ENCODE results near the gene RADIL. TPM values are rescaled to one million over a fixed set of nuclear protein-coding genes. Genes with fewer than 3 reads are reported as not detected.

The RADIL gene
- total and polyA plus RNA-seq, 2 of the 13 experiments (the other 11 are each of a cell fraction or from before 2014, with no cell fraction given) = 0.05 to 0.09 TPM

GRCh38 chr7:4763794-4764185 lies 119.7 kb downstream of the RADIL start (continued):
- no peak for TF ChIP-seq SRY (CRISPR knock-in tag; IDR thresholded peaks at IDR 0.05)
- TF ChIP-seq POLR2A (IDR thresholded peaks at IDR 0.05; ENCODE audit: insufficient read depth in 1 of 2, low read depth in 2 of 2, low read length in 2 of 2) = 0 out of 4 replicates have a peak, but pooled peaks of 1 of the 2 experiments have one; percentile 10
- no peak for TF ChIP-seq PAF1 (CRISPR knock-in tag; IDR thresholded peaks at IDR 0.05)
- no peak for TF ChIP-seq HBP1 (CRISPR knock-in tag; IDR thresholded peaks at IDR 0.05; ENCODE audit: low read depth)
- TF ChIP-seq CENPX (CRISPR knock-in tag; IDR thresholded peaks at IDR 0.05) = no peak
- TF ChIP-seq AGO2 (optimal IDR thresholded peaks at IDR 0.05; ENCODE audit: low read depth, low read length) = peak; percentile 3

- FAIRE-seq = no peak
- CTCF ChIA-PET (ENCODE audit: low intra/inter-chr PET ratio, low total read pairs) = no interaction called here
- WGBS (ENCODE audit: low lambda C conversion rate) = 97% methylated on average over 29 of the region's 32 CpGs
Measured at GRCh38 chr7:4763091-4763793, 120.3 kb downstream of the RADIL start.

More at GRCh38 chr7:4763091-4763793, 120.3 kb downstream of the RADIL start:
- no TSS peak for BruUV-seq (replicated peaks)
- Histone ChIP-seq H2AFZ (ENCODE audit: low read length) (no peak overlapping the region), H3K27me3 (ENCODE audit: control insufficient read depth in 1 of 2, insufficient read depth in 2 of 2, low read length in 2 of 2) (no peaks in the 10 kb centered on the region), H4K20me1 (ENCODE audit: insufficient read depth, low read length) (no peaks in the 10 kb centered on the region), H3K27ac (ENCODE audit: extremely low read length, insufficient read depth, low read length) (no peak overlapping the region), H3K9me3 (ENCODE audit: low read length) (no peaks in the 10 kb centered on the region), H3K4me2 (ENCODE audit: low read depth, low read length) (no peak overlapping the region), H3K9ac (ENCODE audit: insufficient read depth, low read depth, low read length) (no peak overlapping the region), H3K79me2 (ENCODE audit: insufficient read depth, low read length) (no peaks in the 10 kb centered on the region), H3K4me1 (ENCODE audit: insufficient read depth, low read length) (no peaks in the 10 kb centered on the region), H3K4me3 (replicated peaks in 1 of 3; ENCODE audit: insufficient read depth in 1 of 3, low read depth in 2 of 3, low read length in 3 of 3) (no peak overlapping the region), H3K36me3 (replicated peaks in 1 of 2; ENCODE audit: control insufficient read depth in 1 of 2, insufficient read depth in 2 of 2, low read length in 2 of 2) (peaks cover 10 to 53% of the 10 kb centered on the region in 2 experiments)
- no peak for DNase-seq (ENCODE audit: low spot score)
- in situ Hi-C loops (cut with HindIII; ENCODE audit: extremely low pct_ligation_motif_present, low pct_unique_long_range_greater_than_20kb) = loop anchor here (25.0 kb wide), 1 partner anchor 151 kb away; no protein-coding TSS in a partner anchor
- intact Hi-C loops (cut with micrococcal nuclease; ENCODE audit: unreplicated experiment) = no loop called here
- no peak for ATAC-seq
- POLR2A ChIA-PET = no interaction called here
- TF ChIP-seq RARA (CRISPR knock-in tag; IDR thresholded peaks at IDR 0.05) (no peak), ZC3H13 (CRISPR knock-in tag; IDR thresholded peaks at IDR 0.05) (0 out of 2 replicates have a peak, but pooled peaks have one; percentile 62)
